ENCODE results near the gene PIKFYVE. TPM values are rescaled to one million over a fixed set of nuclear protein-coding genes. Genes with fewer than 3 reads are reported as not detected.

Gene PIKFYVE
- total and polyA plus RNA-seq, 10 of the 15 experiments (the other 5 are each of a cell fraction or from before 2014, with no cell fraction given), result 5.2 to 41.7 (median 19.6) TPM

GRCh38 chr2:208295834-208296233 is 29.8 kb downstream of the PIKFYVE start:
- intact Hi-C loops (cut with micrococcal nuclease; ENCODE audit: unreplicated experiment), result loop anchor here (2.0 kb wide), 1 partner anchor 15 kb away; no protein-coding TSS in a partner anchor
- Histone ChIP-seq H2AFZ (ENCODE audit: control insufficient read depth, low read depth, low read length) (no peak overlapping the region), H3K4me1 (ENCODE audit: control insufficient read depth, insufficient read depth, low read length) (peaks cover 15% of the 10 kb centered on the region; the same call in 1 of the 2 replicates), H3K9me3 (replicated peaks; ENCODE audit: control insufficient read depth, insufficient read depth, low read length) (no peaks in the 10 kb centered on the region; the same call in 2 of the 3 replicates), H3K36me3 (ENCODE audit: control insufficient read depth in 2 of 2, insufficient read depth in 2 of 2, low read length in 1 of 2) (peaks cover 1 to 23% of the 10 kb centered on the region in 2 experiments; a peak in 2 of 4 replicates), H3K4me3 (no peak overlapping the region), H3K27me3 (replicated peaks in 1 of 2; ENCODE audit: control insufficient read depth in 2 of 2, insufficient read depth in 2 of 2, low read length in 1 of 2) (no peaks in the 10 kb centered on the region), H3K9ac (ENCODE audit: control insufficient read depth, insufficient read depth, low read length) (no peak overlapping the region), H3K27ac (ENCODE audit: control insufficient read depth, insufficient read depth) (no peak overlapping the region), H3K79me2 (ENCODE audit: control insufficient read depth, insufficient read depth, low read length) (peaks cover 4% of the 10 kb centered on the region), H3K4me2 (ENCODE audit: control insufficient read depth, insufficient read depth) (no peak overlapping the region), H4K20me1 (ENCODE audit: control insufficient read depth, insufficient read depth) (no peaks in the 10 kb centered on the region)
- ATAC-seq (no peak), DNase-seq (ENCODE audit: low read depth, low spot score) (no peak), FAIRE-seq (no peak)
- no peak for TF ChIP-seq NFYB (IDR thresholded peaks at IDR 0.05; ENCODE audit: insufficient read depth, low read depth, low read length)
- no peak for TF ChIP-seq PAX5 (IDR thresholded peaks at IDR 0.05; ENCODE audit: borderline replicate concordance, low read depth, low read length)
- no peak for TF ChIP-seq MLLT1 (IDR thresholded peaks at IDR 0.05)
- TF ChIP-seq NFIC (IDR thresholded peaks at IDR 0.05; ENCODE audit: low read depth, low read length), result no peak
- TF ChIP-seq BRCA1 (IDR thresholded peaks at IDR 0.05; ENCODE audit: low read depth, low read length), result no peak
- TF ChIP-seq ZNF24 (IDR thresholded peaks at IDR 0.05), result no peak
- TF ChIP-seq CBX5 (IDR thresholded peaks at IDR 0.05; ENCODE audit: low read depth), result no peak
- TF ChIP-seq TCF7 (IDR thresholded peaks at IDR 0.05; ENCODE audit: borderline replicate concordance), result no peak
- no peak for TF ChIP-seq SUPT20H (IDR thresholded peaks at IDR 0.05; ENCODE audit: borderline replicate concordance, control insufficient read depth, low read depth, low read length)
- TF ChIP-seq WRNIP1 (IDR thresholded peaks at IDR 0.05; ENCODE audit: borderline replicate concordance, low read depth, low read length), result no peak
- TF ChIP-seq MTA3 (IDR thresholded peaks at IDR 0.05; ENCODE audit: borderline replicate concordance, low read length), result no peak
- no peak for TF ChIP-seq ZBTB11 (CRISPR knock-in tag; IDR thresholded peaks at IDR 0.05)
- TF ChIP-seq, protein P1, sequence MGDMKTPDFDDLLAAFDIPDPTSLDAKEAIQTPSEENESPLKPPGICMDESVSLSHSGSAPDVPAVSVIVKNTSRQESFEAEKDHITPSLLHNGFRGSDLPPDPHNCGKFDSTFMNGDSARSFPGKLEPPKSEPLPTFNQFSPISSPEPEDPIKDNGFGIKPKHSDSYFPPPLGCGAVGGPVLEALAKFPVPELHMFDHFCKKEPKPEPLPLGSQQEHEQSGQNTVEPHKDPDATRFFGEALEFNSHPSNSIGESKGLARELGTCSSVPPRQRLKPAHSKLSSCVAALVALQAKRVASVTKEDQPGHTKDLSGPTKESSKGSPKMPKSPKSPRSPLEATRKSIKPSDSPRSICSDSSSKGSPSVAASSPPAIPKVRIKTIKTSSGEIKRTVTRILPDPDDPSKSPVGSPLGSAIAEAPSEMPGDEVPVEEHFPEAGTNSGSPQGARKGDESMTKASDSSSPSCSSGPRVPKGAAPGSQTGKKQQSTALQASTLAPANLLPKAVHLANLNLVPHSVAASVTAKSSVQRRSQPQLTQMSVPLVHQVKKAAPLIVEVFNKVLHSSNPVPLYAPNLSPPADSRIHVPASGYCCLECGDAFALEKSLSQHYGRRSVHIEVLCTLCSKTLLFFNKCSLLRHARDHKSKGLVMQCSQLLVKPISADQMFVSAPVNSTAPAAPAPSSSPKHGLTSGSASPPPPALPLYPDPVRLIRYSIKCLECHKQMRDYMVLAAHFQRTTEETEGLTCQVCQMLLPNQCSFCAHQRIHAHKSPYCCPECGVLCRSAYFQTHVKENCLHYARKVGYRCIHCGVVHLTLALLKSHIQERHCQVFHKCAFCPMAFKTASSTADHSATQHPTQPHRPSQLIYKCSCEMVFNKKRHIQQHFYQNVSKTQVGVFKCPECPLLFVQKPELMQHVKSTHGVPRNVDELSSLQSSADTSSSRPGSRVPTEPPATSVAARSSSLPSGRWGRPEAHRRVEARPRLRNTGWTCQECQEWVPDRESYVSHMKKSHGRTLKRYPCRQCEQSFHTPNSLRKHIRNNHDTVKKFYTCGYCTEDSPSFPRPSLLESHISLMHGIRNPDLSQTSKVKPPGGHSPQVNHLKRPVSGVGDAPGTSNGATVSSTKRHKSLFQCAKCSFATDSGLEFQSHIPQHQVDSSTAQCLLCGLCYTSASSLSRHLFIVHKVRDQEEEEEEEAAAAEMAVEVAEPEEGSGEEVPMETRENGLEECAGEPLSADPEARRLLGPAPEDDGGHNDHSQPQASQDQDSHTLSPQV (IDR thresholded peaks at IDR 0.05), result no peak
- TF ChIP-seq FOXK2 (IDR thresholded peaks at IDR 0.05), result no peak
- BruUV-seq (replicated peaks), result no TSS peak
- SMC1A ChIA-PET (ENCODE audit: uncharacterized antibody, unreplicated experiment), result interaction anchor here (1.2 to 1.9 kb wide), 3 partner anchors 16 to 42 kb away, joined by 4 to 5 read pairs (median 4); no protein-coding TSS in a partner anchor
- POLR2A ChIA-PET, result interaction anchor here (1.3 kb wide), 1 partner anchor 19 kb away, joined by 4 read pairs; no protein-coding TSS in a partner anchor
- 100% methylated on average over 4 of the region's 4 CpGs for WGBS (ENCODE audit: insufficient coverage, insufficient replicate concordance, low lambda C conversion rate, missing lambda C conversion rate)
- RAD21 ChIA-PET (ENCODE audit: unreplicated experiment), result interaction anchor here (1.1 kb wide), 1 partner anchor 20 kb away, joined by 4 read pairs; no protein-coding TSS in a partner anchor
- in situ Hi-C loops (cut with MboI), result no loop called here
- CTCF ChIA-PET, result no interaction called here

Measured in GM12878 (cell line).